ENCODE data around the gene VPS37D. TPM values are rescaled to one million over a fixed set of nuclear protein-coding genes. Genes with fewer than 3 reads are reported as not detected.

The VPS37D gene
- total RNA-seq, 1 experiment from 2014 or later = 0.85 TPM

DNA sequence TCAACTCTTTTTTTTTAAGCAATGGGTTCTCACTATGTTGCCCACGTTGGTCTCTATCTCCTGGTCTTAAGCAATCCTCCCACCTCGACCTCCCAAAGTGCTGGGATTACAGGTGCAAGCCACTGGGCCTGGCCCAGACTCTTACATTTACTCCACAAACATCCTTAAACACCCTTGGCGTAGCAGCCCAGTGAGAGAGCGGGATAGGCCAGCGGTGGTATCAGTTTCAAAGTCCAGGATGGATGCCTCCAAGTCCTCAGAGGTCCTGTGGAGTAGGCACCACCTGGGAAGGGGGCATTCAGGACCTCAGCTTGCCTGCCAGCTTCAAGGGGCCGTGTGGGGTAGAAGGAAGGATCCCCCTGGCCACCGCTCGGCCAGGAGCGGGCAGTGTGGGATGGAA lies 18.1 kb upstream of the VPS37D start:
- WGBS (ENCODE audit: extremely low coverage, insufficient read length, low lambda C conversion rate) = no CpG with 5 or more reads among the region's 9 CpGs
- Histone ChIP-seq H4K91ac (ENCODE audit: insufficient read length, low read depth, low read length) (no peak overlapping the region), H3K18ac (ENCODE audit: insufficient read length, low read depth, low read length) (no peak overlapping the region), H4K5ac (ENCODE audit: insufficient read length, low read depth, low read length) (no peak overlapping the region), H3K9ac (ENCODE audit: extremely low read depth, insufficient read length, low read length) (no peak overlapping the region), H3K27me3 (ENCODE audit: insufficient read depth, low read length) (peaks cover 4% of the 10 kb centered on the region; the same call in 1 of the 2 replicates), H3K27ac (ENCODE audit: insufficient read length, low read depth, low read length) (no peak overlapping the region), H2BK5ac (ENCODE audit: insufficient read length, low read length) (no peak overlapping the region), H2BK12ac (ENCODE audit: insufficient read length, low read depth, low read length) (no peak overlapping the region), H3K9me3 (ENCODE audit: control insufficient read depth, low read depth, low read length) (no peaks in the 10 kb centered on the region), H3K79me1 (ENCODE audit: insufficient read depth, low read depth, low read length, poor library complexity, severe bottlenecking) (no peaks in the 10 kb centered on the region), H4K8ac (replicated peaks; ENCODE audit: insufficient read length, low read depth, low read length) (no peak overlapping the region), H3K56ac (ENCODE audit: insufficient read length, low read depth, low read length) (no peak overlapping the region), H3T11ph (ENCODE audit: low read length) (no peak overlapping the region), H3K23ac (ENCODE audit: insufficient read length, low read depth, low read length) (no peak overlapping the region), H3K4me2 (ENCODE audit: insufficient read depth, insufficient read length, low read length) (no peak overlapping the region), H3K79me2 (ENCODE audit: insufficient read depth, low read length) (no peaks in the 10 kb centered on the region), H4K20me1 (ENCODE audit: control insufficient read depth, insufficient read depth, insufficient read length) (no peaks in the 10 kb centered on the region), H2AFZ (ENCODE audit: low read length) (no peak overlapping the region), H3K23me2 (ENCODE audit: insufficient read length, low read depth, low read length, poor library complexity, severe bottlenecking) (peaks cover 8% of the 10 kb centered on the region), H3K14ac (ENCODE audit: insufficient read depth, low read length) (no peak overlapping the region), H2AK5ac (ENCODE audit: insufficient read length, low read length) (no peak overlapping the region), H2BK20ac (ENCODE audit: low read depth, low read length, poor library complexity, severe bottlenecking) (no peak overlapping the region), H3K4me1 (ENCODE audit: insufficient read depth, low read length) (0 out of 2 replicates have a peak, but pooled peaks cover 3% of the 10 kb centered on the region), H2BK120ac (ENCODE audit: low read depth, low read length, poor library complexity, severe bottlenecking) (no peak overlapping the region), H3K4ac (ENCODE audit: low read depth, low read length) (no peak overlapping the region), H2BK15ac (ENCODE audit: low read depth, low read length) (no peak overlapping the region)
- Mint-ChIP-seq H3K36me3 (ENCODE audit: insufficient read depth in 1 of 3, low read depth in 3 of 3) (peaks cover 0 to 1% (median 0%) of the 10 kb centered on the region in 3 experiments; a peak in 2 of 7 replicates), H3K4me1 (peaks cover 9 to 29% of the 10 kb centered on the region in 2 experiments), H3K4me3 (peak overlapping the region in 1 of 2 experiments; percentile 64; a peak in 3 of 5 replicates), H3K9me3 (no peaks in the 10 kb centered on the region; a peak in 2 of 5 replicates), H3K27ac (peak overlapping the region in 1 of 3 experiments; percentile 25; a peak in 1 of 7 replicates), H3K27me3 (ENCODE audit: low read depth) (peaks cover 86% of the 10 kb centered on the region)
- TF ChIP-seq, protein P1, sequence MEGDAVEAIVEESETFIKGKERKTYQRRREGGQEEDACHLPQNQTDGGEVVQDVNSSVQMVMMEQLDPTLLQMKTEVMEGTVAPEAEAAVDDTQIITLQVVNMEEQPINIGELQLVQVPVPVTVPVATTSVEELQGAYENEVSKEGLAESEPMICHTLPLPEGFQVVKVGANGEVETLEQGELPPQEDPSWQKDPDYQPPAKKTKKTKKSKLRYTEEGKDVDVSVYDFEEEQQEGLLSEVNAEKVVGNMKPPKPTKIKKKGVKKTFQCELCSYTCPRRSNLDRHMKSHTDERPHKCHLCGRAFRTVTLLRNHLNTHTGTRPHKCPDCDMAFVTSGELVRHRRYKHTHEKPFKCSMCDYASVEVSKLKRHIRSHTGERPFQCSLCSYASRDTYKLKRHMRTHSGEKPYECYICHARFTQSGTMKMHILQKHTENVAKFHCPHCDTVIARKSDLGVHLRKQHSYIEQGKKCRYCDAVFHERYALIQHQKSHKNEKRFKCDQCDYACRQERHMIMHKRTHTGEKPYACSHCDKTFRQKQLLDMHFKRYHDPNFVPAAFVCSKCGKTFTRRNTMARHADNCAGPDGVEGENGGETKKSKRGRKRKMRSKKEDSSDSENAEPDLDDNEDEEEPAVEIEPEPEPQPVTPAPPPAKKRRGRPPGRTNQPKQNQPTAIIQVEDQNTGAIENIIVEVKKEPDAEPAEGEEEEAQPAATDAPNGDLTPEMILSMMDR (conservative IDR thresholded peaks at IDR 0.05) = no peak
- no peak for DNase-seq

All from H9 (cell line).